ENCODE data around the gene PAQR7.
A peak's percentile ranks its signal among the peaks of the same experiment; 100 is the strongest.

The PAQR7 gene

DNA sequence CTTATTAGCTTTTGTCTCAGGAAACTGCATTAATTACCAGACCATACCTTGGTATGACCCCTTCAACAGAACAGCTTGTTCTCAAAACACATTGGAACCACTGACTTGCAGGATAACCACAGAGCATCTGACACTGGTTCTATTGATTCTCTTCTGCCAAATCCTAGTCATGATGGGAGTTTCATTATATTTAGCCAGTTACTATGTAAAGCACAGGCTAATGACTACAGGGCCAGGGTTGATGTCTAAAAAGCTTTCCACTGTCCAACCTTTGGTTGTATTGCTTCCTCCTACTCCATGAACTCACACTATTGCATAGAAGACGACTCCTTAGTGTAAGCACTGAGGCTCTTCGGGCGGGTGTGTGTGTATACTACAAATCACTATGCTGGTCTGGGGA lies 27.0 kb upstream of the PAQR7 start:
- no peak for DNase-seq (ENCODE audit: low spot score)

DNA sequence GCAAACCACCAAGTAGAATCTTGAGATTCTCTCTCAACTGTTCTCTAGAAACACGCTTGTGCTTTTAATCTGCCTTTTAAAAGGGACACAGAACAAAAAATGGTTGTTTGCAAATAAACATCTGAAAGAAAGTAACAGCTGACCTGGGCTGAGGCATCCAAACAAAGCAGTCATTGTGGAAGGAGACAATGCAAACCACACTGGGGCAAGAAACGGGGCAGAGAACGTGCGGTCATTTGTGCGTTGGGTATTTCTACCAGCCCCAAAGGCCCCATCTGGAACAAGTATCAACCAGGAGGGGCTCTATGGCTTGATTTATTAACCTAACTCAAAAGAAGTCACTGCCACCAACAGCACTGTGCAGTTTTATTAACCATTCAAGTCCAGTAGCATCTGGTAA lies 24.7 kb upstream of the PAQR7 start:
- DNase-seq (ENCODE audit: low spot score), result no peak

DNA sequence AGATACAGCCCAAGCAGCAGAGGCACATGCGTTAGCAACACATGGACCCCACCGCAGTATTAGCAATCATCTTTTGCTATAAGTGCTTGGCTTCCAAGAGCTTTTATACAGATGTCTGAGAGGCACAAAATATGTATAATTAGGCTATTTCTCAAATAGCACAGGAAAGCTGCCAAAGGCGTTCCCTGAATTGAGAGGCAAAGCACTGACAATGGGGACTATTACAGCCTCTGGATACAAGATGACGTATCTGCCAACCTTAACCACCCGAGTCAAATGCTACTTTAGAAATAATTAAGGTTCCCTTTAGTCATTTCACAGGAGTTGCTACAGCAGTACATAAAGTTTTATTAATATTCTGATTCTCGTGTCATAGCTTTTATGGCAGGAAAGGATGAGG lies 24.3 kb upstream of the PAQR7 start:
- DNase-seq (ENCODE audit: low spot score), result no peak

DNA sequence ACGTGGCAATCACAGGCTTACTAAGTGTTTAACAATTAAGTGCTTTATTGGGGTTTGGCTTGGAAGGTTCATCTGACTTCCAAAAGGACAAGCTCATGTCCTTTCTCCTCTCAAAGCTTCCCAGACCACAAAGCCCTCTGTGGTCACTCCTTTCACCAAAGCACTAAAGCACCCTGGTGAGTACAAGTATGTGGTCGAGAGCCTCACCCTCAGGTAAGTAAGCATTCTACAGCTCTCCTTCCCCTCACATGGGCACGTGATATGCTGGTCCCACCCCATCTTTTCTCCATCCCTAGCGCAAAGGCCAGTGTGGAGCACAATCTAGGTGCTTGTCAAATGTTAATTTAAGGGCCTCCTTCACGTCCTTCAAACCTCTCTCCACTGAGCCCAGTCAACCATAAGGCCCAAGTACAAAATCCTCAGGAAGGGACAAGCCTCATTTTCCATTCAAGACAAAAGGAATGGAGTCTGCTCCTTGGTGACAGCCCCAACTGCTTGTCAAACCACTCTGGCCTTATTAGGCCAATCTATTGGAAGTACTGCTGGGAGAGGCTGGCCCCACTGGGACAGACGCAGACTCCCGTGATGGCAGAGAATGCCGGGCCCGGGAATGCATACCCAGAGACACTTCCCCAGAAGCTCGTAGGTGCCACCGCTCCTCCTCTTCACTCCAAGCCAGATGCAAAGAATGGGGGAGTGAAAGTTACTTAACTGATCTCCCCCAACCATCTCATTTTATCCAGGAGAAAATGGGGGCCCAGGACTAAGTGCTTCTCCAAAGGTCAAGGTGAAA lies 22.9 kb upstream of the PAQR7 start:
- DNase-seq (ENCODE audit: low spot score), result no peak

DNA sequence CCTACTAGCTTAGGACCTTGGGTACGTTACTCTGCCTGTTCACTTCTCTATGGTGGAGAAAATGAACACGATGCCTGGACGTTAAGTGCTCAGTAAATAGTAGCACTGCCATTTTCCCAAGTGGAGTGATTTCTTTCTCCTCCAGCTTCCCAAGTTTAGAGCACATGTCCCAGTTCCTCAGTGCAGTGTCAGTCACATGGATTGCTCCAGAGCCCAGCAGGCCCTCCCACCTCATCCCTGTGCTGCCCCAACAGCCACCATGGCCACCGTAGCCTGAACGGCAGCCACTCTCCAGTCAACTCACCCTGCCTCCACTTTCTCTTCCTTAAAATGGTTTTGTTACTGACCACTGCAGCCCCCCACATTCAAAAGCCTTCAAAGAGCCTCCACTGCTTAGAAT lies 22.2 kb upstream of the PAQR7 start:
- DNase-seq (ENCODE audit: low spot score), result no peak

DNA sequence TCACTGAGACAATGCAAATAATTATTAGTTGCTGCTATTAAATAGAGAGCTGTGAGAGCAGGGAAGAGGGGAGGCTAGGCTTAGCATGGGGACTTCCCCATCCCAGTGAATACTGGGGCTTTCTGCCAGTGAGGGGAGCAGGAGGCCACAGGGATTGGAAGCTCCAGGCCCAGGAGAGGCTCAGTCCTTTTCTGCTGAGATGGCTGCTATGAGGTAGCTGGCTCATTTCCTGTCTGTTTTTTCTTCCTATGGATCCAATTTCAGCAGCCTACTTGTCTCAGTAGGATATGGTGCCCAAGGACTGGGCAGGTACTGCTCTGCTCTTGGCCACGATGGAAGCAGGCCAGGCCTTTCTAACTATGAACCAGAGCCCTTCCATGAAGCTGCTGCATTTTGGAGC lies 20.8 kb upstream of the PAQR7 start:
- DNase-seq (ENCODE audit: low spot score), result no peak

DNA sequence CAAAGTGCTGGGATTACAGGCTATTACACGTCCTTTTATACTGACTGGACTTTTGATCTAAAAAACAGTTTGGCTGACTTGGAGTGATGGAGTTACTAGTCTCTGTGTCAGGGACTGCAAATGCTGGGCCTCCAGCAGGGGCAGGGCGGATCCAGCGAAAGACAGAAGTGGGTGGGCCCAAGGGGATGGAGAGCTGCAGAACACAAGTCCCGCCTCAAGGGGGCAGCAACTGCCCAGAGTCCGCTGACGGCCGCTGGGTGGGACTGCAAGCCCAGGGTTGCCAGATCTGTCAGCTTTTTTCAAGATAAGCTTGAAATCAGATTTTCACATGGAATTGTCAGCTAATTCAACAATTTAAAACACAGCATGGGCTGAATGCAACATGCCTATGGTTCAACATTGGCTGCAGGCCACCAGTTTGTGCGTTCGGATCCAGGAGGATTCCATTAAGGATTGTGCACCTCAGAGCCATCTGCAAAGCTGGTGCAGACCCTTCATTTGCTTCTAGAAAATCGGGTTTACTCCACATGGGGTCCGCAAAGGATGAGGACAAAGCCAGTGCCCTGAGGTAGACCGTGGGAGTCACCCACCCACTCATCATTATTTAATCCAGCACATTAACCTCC lies 20.0 kb upstream of the PAQR7 start:
- peak; percentile 87 for DNase-seq (ENCODE audit: low spot score)

DNA sequence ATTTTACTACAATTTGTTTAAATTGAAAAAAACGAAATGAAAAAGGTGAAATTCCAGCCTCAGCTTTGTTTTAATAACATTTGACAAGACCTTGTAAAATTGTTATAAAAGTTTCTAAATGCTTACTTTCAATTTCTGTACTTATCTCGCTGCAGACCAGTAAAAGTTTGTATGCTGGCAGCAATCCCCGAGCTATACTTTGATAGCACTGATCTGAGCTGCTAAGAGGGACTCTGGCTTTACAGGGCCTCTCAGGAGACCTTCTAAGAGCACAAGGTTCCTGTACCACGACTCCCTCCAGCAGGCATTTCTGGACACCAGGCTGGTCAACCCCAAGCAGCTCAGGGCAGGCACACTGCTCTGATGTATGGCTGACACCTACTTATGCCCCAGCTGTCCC lies 17.6 kb upstream of the PAQR7 start:
- DNase-seq (ENCODE audit: low spot score), result no peak

DNA sequence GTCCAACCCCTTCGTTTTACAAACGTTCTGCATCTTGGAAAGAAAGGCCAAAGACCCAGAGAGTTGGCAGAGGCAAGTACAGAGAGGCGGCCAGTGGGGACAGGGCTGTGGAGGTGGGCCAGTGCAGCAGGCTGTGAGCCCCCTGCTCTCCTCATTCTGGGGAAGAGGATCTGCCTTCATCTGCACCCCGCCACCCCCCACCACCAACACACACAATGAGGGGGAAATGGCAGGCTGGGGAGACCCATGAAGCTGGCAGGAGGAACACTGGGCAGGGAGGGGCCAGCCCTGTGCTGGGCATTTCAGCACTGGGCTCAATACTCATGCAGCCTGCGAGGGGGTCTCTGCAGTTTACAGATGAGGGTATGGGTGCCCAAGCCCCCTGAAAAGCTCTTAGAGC lies 16.1 kb upstream of the PAQR7 start:
- DNase-seq (ENCODE audit: low spot score), result no peak

DNA sequence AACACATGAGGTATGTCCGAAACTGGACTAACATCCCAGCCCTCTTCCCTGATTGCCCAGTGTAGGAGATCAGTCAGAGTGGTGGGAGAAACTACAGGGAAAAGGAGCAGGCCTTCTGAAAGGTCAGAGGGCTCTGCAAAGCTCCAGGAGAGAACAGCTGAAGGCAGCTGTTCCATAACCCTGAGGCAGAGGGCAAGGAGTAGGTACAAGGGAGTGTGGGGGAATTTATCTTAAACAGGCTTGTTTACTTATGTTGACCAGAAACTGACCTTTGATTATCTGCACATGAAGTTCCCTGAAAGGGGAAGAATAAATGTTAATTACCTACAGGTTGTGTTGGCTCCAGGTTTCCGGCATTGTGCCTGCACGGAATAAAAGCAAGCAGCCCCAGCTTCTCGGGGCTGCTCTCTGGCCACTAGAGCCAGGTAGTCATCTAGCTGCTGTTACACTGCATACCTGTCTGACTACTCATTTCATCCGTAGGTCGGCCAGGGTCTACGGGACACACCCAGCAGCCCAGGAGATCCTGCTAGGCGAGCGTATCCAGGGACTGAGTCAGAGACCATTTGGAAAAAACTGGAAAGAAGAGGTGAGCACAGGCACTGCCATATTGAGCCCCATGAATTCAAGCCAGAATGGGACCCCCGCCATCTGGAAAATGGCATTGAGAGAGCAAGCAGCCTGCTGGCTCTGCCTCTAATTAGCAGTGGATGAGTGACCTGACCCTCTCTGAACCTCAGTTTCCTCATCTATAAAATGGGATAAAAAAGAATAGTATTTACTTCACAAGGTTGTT lies 14.9 kb upstream of the PAQR7 start:
- no peak for DNase-seq (ENCODE audit: low spot score)

DNA sequence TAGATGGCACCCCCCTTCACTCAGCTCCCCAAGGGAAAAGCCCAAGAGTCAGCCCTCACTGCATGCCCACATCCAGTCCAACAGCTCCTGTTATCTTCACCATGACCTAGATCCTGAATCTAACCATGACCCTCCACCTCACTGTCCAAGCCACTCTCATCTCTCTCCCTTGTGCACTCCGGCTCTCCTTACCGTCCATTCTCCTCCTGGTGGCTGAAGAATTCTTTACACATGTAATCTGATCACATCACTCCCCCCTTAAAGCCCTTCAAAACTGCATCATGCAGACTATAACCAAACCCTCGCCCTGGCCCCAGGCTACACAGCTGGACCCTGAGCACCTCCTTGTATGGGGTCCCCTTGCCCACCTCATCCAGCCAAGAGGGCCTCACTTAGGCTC lies 14.0 kb upstream of the PAQR7 start:
- no peak for DNase-seq (ENCODE audit: low spot score)

DNA sequence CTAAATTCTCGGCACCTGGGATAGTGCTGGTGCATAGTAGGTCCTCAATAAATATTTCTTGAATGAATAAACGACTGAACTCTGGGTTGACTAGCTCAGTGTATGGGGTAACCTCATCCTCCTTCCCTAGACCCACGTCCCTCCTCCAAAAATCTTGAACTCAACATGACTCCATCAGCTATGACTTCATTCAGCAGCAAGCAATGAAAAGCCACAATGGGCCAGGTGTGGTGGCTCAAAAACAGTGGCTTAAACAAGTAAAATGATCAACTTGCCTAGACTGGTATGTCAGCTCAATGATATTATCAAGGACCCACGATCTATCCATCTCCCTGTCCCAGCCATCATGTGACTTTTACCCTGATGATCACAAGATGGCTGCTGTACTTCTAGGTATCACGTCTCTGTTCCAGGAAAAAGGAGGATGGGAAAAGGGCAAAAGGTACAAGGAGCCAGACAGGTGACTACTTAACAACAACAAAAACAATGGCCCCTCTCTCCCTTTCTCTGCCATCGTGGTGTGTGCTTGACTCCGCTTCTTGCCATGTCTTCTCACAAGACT lies 13.0 kb upstream of the PAQR7 start:
- DNase-seq (ENCODE audit: low spot score), result no peak

DNA sequence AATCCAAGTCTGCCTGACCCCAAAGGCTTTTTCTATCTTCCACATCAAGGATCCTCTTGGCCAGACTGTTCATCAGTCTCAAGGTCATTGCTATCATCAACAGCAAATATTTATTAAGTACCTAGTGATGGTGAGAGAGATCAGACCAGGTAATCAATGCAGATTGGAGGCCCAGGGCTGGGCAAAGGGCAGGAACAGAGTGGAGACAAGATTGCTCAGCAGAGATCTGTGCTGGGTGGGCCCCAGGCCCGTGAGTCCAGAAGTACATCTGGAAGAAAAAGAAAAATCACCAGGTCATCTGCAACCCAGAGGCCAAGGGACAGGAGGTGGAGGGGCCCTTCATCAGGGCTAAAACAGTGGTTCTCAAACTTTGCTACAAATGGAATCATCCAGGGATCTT lies 10.1 kb upstream of the PAQR7 start:
- no peak for DNase-seq (ENCODE audit: low spot score)

DNA sequence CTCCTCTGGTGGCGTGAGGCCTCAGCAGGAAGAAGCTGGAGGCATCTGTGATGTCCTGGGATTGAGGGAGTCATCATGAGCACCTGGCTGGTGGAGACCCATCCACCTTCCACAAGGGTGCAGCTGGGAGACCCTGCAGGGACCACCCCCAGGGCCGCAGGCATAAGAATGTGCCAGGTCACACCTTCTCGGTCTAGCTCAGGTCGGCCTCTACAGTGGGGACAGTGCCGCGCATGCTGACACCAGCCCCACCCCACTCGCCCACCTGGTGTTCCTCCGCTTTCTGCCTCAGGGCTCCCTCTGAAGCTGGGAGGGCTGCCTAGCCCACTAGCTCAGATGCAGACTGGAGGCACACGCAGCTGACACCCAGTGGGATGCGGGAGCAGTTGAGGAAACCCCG lies 5.8 kb upstream of the PAQR7 start:
- DNase-seq (ENCODE audit: low spot score), result no peak

DNA sequence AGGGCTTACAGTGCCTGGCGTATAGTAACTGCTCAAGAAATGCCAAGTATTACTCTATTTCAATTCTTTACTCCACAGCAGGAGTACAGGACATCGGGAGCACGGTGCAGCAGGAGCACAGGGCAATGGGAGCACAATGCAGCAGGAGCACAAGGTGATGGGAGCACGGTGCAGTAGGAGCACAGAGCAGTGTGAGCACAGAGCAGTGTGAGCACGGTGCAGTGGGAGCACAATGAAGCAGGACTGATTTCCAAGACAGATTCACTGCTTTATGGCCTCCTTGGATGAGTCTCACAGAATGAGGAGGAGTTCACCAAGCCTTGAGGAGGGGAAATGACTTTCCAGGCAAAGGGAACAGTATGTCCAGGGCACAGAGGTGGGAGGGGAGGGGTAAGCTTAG lies 5.0 kb upstream of the PAQR7 start:
- no peak for DNase-seq (ENCODE audit: low spot score)

DNA sequence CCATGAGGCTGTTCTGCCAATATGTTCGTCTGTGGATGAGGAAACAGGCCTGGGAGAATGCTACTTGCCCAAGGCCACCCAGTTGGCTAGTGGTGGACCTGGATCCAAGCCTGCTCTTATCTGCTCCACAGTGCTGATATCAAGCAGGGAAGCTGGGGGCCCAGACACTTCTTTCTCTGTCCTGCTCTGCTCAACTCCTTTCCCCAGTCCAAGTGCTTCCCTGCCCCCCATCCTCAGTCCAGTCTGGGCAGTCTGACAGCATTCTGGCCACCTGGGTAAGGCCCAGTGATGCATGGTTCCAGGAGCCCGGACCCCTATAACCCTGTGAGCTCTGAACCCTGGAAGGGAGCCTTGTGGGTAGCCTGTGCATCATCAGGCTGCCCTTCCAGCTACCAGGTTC lies 4.2 kb upstream of the PAQR7 start:
- DNase-seq (ENCODE audit: low spot score), result no peak

DNA sequence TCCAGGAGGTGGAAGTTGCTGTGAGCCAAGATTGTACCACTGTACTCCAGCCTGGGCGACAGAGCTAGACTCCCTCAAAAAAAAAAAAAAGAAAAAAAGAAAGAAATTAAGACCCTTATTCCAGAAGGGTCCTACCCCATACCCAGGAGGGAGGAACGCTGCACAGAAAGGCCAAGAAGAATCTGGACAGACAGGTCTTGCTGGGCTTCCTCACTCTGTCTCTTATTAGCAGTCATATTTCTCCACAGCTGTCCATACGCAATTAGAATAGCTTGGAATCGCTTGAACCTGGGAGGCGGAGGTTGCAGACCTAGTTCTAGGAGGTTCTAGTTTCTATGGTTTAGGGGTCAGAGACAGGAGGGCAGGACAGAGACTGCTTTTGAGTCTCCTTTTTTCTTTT lies 3.2 kb upstream of the PAQR7 start:
- no peak for DNase-seq (ENCODE audit: low spot score)

DNA sequence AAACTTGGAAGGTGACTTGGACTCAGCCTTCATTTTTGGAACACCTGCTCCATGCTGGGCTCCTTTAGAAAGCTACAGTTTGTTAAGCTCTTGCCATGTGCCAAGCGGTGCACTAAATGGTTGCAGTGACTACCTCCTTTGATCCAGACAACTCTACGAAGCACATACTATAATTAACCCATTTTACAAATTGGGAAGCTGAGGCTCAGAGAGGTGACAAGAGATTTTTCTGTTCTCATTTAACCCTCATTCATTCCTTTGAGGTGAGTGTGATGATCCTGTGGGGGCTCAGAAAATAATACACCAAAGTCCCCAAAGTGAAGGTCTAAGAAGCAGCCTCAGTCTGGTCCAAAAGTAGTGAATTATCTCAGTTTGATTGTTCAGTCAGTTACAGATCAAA lies 1.6 kb upstream of the PAQR7 start:
- DNase-seq (ENCODE audit: low spot score), result no peak

DNA sequence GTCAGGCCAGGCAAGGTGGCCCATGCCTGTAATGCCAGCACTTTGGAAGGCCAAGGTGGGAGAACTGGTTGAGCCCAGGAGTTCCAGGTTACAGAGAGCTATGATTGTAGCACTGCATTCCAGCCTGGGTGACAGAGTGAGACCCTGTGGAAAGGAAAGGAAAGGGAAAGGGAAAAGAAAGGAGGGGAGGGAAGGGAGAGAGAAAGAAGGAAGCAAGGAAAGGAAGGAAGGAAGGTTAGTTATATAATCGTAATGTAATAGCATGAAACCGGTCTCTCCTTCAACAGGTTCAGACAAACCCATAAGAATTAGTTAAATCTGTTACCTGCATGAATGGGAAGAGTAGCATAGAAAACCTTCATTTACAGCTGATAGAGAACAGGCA lies 1.2 kb upstream of the PAQR7 start:
- DNase-seq (ENCODE audit: low spot score), result no peak

DNA sequence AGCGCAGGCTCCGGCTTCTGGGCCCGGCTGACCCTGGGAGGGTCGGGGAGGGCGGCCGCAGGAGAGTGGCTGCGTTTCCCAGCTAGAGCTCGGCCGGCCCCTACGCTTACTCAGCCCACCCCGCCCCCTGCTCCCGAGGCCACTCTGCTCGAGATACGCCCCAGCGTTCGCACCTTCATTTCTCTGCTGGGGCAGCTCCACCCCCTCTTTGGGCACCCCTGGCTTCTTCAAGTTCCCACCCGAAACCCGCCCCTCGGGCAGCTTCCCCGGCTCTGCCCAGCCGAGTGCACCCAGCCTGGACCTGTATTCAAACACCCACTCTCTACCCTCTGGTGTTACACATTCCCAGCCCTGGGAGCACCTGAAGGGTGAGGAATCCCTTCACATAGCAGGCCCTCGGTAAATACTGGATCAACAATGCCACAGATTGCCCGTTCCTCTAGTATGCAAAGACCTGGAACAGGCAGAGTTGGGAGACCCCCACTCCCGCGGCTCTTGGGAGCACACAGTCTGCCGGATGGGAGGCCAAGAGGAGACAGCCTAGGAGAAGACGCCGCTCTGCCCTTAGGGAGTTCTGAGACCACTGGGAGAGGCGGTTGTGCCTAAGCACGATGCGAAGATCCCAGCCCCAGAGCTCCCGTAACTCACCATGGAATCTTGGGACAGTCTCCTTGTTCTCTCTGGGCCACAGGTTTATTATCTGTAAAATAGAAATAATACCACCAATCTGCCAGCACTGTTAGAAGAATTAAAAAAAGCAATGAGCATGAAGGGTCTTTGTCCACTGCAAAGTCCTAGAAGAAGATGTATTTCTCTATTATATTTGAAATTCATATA lies 566 bp upstream of the PAQR7 start:
- no peak for DNase-seq (ENCODE audit: low spot score)

DNA sequence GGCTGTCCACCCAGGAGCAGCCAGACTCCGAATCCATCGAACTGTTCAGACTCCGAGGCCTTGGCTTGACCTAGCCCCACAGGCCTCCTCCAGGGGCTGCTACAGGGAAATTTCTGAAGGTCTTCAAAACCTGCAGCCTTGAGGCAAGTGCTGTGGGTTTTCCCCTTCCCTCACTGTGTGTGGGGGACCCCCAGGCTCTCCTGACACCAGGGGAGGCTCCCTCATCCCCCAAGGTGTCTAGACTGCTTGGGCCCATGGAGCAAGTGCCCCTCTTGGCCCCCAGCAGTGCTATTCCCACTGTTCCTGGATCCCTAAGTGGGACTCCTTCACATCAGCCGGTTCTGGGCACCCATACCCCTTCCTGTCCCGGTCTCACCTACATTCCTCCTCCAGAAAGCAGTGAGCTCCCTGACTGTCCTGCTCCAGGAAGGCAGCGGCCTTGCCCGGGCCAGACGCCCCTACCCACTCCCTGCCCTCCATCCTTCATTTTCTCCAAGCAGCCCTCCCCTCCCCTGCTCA lies 814 bp downstream of the PAQR7 start:
- no peak for DNase-seq (ENCODE audit: low spot score)

Measured in SK-N-DZ (cell line).